Spleen (tissue), 11 donors: ENCODE data around the gene CREB1. TPM values are rescaled to one million over a fixed set of nuclear protein-coding genes. Genes with fewer than 3 reads are reported as not detected.
A peak's percentile ranks its signal among the peaks of the same experiment; 100 is the strongest.

Source experiments
- DNase-seq: peaks from one replicate; pipeline ENCODE4 v3.0.0-alpha.2; 2020
- H3K27ac ChIP-seq, 8 donors: fragments of 200-600 bp; sonication (generic) in 7 of 8; 1 replicate in 4 of 8; 2 replicates in 4 of 8; pipeline versions ENCODE4 v1.5.0 to v1.8.0; 2016 to 2021; ENCODE audit warnings: inconsistent platforms in 4 of 8, mild to moderate bottlenecking in 4 of 8, moderate library complexity in 1 of 8
- H3K27me3 ChIP-seq, 7 donors: fragments of 200-600 bp; sonication (generic) in 6 of 7; replicated peaks in 1 of 7; 1 replicate in 4 of 7; 2 replicates in 3 of 7; pipeline versions ENCODE4 v1.5.0 to v1.8.0; 2016 to 2021; ENCODE audit warnings: inconsistent platforms in 3 of 7, mild to moderate bottlenecking in 1 of 7
- H3K36me3 ChIP-seq, 6 donors: fragments of 200-600 bp; sonication (generic) in 5 of 6; 1 replicate in 4 of 6; 2 replicates in 2 of 6; pipeline versions ENCODE4 v1.5.0 to v1.8.0; 2016 to 2021; ENCODE audit warnings: inconsistent platforms in 2 of 6
- H3K4me1 ChIP-seq, 6 donors: fragments of 200-600 bp; sonication (generic) in 5 of 6; 1 replicate in 3 of 6; 2 replicates in 3 of 6; pipeline versions ENCODE4 v1.5.0 to v1.8.0; 2016 to 2021; ENCODE audit warnings: inconsistent platforms in 3 of 6
- H3K4me3 ChIP-seq, 8 donors: fragments of 200-600 bp; sonication (generic) in 7 of 8; 1 replicate in 4 of 8; 2 replicates in 4 of 8; pipeline versions ENCODE4 v1.5.0 to v1.8.0; 2016 to 2021; ENCODE audit warnings: inconsistent platforms in 4 of 8, mild to moderate bottlenecking in 4 of 8, moderate library complexity in 2 of 8
- H3K9me3 ChIP-seq, 8 donors: fragments of 200-600 bp; sonication (generic) in 7 of 8; 1 replicate in 4 of 8; 2 replicates in 4 of 8; pipeline versions ENCODE4 v1.5.0 to v1.8.0; 2016 to 2021; ENCODE audit warnings: inconsistent platforms in 4 of 8
- POLR2A ChIP-seq, 3 donors: fragments of 450-650 bp; IDR thresholded peaks; one replicate each; pipeline ENCODE4 v1.5.1; 2017; ENCODE audit warnings: antibody characterized with exemption in 3 of 3, mild to moderate bottlenecking in 1 of 3
- POLR2AphosphoS5 ChIP-seq, 3 donors: sonication (generic); formaldehyde crosslinking; IDR thresholded peaks; one replicate each; pipeline ENCODE4 v1.5.1; 2017; ENCODE audit warnings: antibody characterized with exemption in 3 of 3
- WGBS, 5 donors: extraction: QIAGEN DNeasy Blood & Tissue Kit in 3 of 5; methylation state at CpG; one replicate each; pipeline versions ENCODE4 v1.1.5 to v1.1.7; 2013 to 2018; 5-methylcytosine and 5-hydroxymethylcytosine counted together
- intact Hi-C: fragments of 100-400 bp; cut with DNase I; formaldehyde crosslinking; loops from one replicate; pipeline ENCODE4 v1.15.0; 2023; ENCODE audit warnings: low total_unique reads
- polyA plus RNA-seq, 3 donors: library from polyadenylated mRNA; stranded (reverse); fragments of 200-250 nt; gene quantifications; one replicate each; pipeline ENCODE4 v1.2.1, GENCODE V29; 2013
- total RNA-seq, 7 donors: library from RNA; depleted of rRNA in 3 of 7; stranded (reverse); fragments of >200 nt in 3 of 7; fragmentation: NEBNext Ultra II Directional in 4 of 7; extraction: Animal tissue kit (Norgen Biotek cat#: 25700) in 4 of 7; gene quantifications; one replicate each; pipeline versions ENCODE4 v1.1.0 to v1.2.1, GENCODE V29; 2016 to 2021
- TF ChIP-seq, protein P1 (sequence below), 11 experiments: fragments of 200-600 bp in 7 of 11; fragments of 450-650 bp in 4 of 11; sonication (generic) in 4 of 11; IDR thresholded peaks in 8 of 11; conservative IDR thresholded peaks in 3 of 11; 1 replicate in 7 of 11; 2 replicates in 4 of 11; pipeline versions ENCODE4 v1.4.0 to v1.8.0; 2016 to 2021; ENCODE audit warnings: antibody characterized with exemption in 11 of 11, inconsistent platforms in 4 of 11, mild to moderate bottlenecking in 1 of 11
- donor health status: healthy with polysubstance abuse.
- donor health status: DM: no; HTN: no; CAD: no; lungs with moderate emphysema.
- donor health status: DM: no; HTN: no; CAD: no.
- donor health status: Bipolar disorder and iron deficiency.
- donor health status: healthy.
- donor health status: DM: no; HTN: no; CAD: no.
- donor health status: DM: yes; HTN: yes; CAD: no.

The CREB1 gene
- total and polyA plus RNA-seq, 10 donors = 8.4 to 94.7 (median 78.7) TPM

DNA sequence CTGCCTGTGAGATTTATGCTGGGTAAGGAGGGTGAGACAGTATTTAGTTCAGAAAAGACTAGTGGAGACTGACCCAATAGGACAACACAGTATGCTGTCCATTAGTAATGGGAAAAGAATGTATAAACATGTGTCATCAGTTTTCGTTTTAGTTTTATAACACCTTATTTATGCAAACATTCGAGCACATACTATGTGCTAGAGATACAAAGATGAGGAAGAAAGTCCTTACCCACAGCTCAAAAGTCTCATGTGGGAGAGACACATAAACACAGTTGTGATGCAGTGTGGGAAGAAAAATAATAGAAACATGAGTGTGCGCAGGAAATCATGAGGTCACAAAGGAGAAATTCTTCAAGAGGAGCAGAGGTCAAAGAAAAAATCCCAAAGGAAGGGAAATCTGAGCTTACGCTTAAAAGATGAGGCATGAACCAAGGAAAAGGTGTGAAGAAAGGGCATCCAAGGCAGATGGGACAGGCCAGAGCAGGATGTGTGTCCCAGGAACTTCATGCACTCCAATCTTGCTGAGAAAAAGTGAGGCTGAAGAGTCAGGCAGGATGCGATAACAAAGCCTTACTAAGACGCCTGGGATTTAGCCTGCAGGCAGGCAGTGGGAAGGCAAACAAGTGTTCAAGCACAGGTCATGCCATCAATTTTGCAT, 87.4 kb downstream of the CREB1 start:
- intact Hi-C loops = no loop called here
- TF ChIP-seq, protein P1, sequence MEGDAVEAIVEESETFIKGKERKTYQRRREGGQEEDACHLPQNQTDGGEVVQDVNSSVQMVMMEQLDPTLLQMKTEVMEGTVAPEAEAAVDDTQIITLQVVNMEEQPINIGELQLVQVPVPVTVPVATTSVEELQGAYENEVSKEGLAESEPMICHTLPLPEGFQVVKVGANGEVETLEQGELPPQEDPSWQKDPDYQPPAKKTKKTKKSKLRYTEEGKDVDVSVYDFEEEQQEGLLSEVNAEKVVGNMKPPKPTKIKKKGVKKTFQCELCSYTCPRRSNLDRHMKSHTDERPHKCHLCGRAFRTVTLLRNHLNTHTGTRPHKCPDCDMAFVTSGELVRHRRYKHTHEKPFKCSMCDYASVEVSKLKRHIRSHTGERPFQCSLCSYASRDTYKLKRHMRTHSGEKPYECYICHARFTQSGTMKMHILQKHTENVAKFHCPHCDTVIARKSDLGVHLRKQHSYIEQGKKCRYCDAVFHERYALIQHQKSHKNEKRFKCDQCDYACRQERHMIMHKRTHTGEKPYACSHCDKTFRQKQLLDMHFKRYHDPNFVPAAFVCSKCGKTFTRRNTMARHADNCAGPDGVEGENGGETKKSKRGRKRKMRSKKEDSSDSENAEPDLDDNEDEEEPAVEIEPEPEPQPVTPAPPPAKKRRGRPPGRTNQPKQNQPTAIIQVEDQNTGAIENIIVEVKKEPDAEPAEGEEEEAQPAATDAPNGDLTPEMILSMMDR (IDR thresholded peaks at IDR 0.05 in 8 of 11, conservative IDR thresholded peaks at IDR 0.05 in 3 of 11) = no peak
- TF ChIP-seq POLR2AphosphoS5 (IDR thresholded peaks at IDR 0.05) (no peak), POLR2A (IDR thresholded peaks at IDR 0.05) (no peak)
- WGBS, 5 donors = 74 to 86% (median 84%) methylated on average over 6 of the region's 6 CpGs

GRCh38 chr2:207619764-207620203, 90.0 kb downstream of the CREB1 start:
- H3K4me1 ChIP-seq = peaks cover 10 to 62% (median 54%) of the 10 kb centered on the region in 6 donors
- H3K27ac ChIP-seq = peak overlapping the region in 7 of 8 donors; percentile 68 to 87 (median 84)
- intact Hi-C loops = no loop called here
- TF ChIP-seq, protein P1 (IDR thresholded peaks at IDR 0.05 in 8 of 11, conservative IDR thresholded peaks at IDR 0.05 in 3 of 11) = no peak
- peak in 1 of 3 donors; percentile 17 for TF ChIP-seq POLR2AphosphoS5 (IDR thresholded peaks at IDR 0.05)
- H3K27me3 ChIP-seq = no peaks in the 10 kb centered on the region
- peaks cover 0 to 81% (median 21%) of the 10 kb centered on the region in 6 donors for H3K36me3 ChIP-seq
- no peaks in the 10 kb centered on the region for H3K9me3 ChIP-seq
- WGBS, 5 donors = 15 to 34% (median 23%) methylated on average over 4 of the region's 4 CpGs
- no peak for DNase-seq
- H3K4me3 ChIP-seq = peak overlapping the region in 1 of 8 donors; percentile 32

More for the DNA sequence above, 87.4 kb downstream of the CREB1 start:
- H3K4me1 ChIP-seq = peaks cover under 1 to 38% (median 32%) of the 10 kb centered on the region in 6 donors
- no peaks in the 10 kb centered on the region for H3K27me3 ChIP-seq
- peak overlapping the region in 2 of 8 donors; percentile 6 to 27 for H3K27ac ChIP-seq
- H3K4me3 ChIP-seq = no peak overlapping the region
- H3K36me3 ChIP-seq = peaks cover 0 to 93% (median 29%) of the 10 kb centered on the region in 6 donors
- H3K9me3 ChIP-seq = no peaks in the 10 kb centered on the region
- no peak for DNase-seq

- Histone ChIP-seq H3K9me3 (no peaks in the 10 kb centered on the region), H3K27ac (peak overlapping the region in 4 of 8 donors; percentile 2 to 87 (median 85)), H3K27me3 (no peaks in the 10 kb centered on the region), H3K4me1 (peaks cover 10 to 72% (median 59%) of the 10 kb centered on the region in 6 donors), H3K4me3 (peak overlapping the region in 1 of 8 donors; percentile 11), H3K36me3 (peaks cover 0 to 63% (median 15%) of the 10 kb centered on the region in 6 donors)
- no peak for TF ChIP-seq POLR2AphosphoS5 (IDR thresholded peaks at IDR 0.05)
- TF ChIP-seq, protein P1 (IDR thresholded peaks at IDR 0.05 in 8 of 11, conservative IDR thresholded peaks at IDR 0.05 in 3 of 11) = no peak
- TF ChIP-seq POLR2A (IDR thresholded peaks at IDR 0.05) = no peak
- no peak for DNase-seq
- 71 to 82% (median 72%) methylated on average over 10 of the region's 10 CpGs for WGBS, 5 donors
- intact Hi-C loops = no loop called here
These were observed 91.8 kb downstream of the CREB1 start for GRCh38 chr2:207621501-207622039.
